OCI-LY7 (cell line): Measurements from ENCODE around the gene ARHGAP31.

Experiments used
- CTCF ChIP-seq: fragments of 200-600 bp; sonication (generic); conservative IDR thresholded peaks from 2 replicates; pipeline ENCODE4 v1.5.1; 2014; ENCODE audit warnings: mild to moderate bottlenecking, antibody characterized with exemption, low read length, moderate library complexity, mixed read lengths
- EZH2phosphoT487 ChIP-seq: fragments of 200-600 bp; sonication (generic); IDR thresholded peaks from 2 replicates; pipeline ENCODE4 v1.6.1; 2018; ENCODE audit warnings: low read depth, borderline replicate concordance, mild to moderate bottlenecking, mixed run types, antibody characterized with exemption, low read length, moderate library complexity, mixed read lengths

GRCh38 chr3:119319311-119319710, 25.1 kb downstream of the ARHGAP31 start:
- TF ChIP-seq CTCF, result no peak
- no peak for TF ChIP-seq EZH2phosphoT487
